Stimulated activated CD4-positive, alpha-beta T cell treated with anti-CD3 and anti-CD28 coated beads, TNF-alpha, amount 100 ng/mL, for 4 hours (primary cell): ENCODE results near the gene HIPK1.
"Not testable (repeated sequence)": the region's sequence is repeated elsewhere in the genome, so short reads cannot be mapped to it uniquely, and the experiment has no call there.

Experiments used
- DNase-seq, 3 experiments: peaks; one replicate each; pipeline ENCODE4 v3.0.0-alpha.2; 2020; ENCODE audit warnings: low read depth in 3 of 3

The HIPK1 gene

GRCh38 chr1:114011796-114012195 is 82.7 kb downstream of the HIPK1 start:
- no peak for DNase-seq

DNA sequence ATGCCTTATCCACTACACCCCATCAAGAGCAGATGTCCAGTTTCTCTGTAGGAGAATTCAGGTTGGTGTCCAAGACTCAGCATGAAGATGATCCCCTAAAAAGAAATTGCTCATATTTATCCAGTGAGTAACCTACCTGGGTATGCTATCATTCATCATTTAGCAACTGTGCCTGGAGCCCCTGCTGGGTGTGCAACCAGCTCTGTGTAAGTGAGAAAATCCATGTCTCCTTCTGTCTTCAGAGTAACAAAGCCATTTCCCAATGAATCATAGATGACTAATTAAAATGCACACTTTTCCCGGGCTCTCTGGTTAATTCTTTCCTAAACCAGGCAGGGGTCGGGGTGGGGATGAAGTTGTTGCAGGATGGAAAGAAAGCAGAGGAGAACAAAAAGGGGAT is 86.0 kb downstream of the HIPK1 start:
- no peak for DNase-seq

- not testable (repeated sequence) for DNase-seq
Observed at GRCh38 chr1:114019724-114020123, 90.6 kb downstream of the HIPK1 start.

DNA sequence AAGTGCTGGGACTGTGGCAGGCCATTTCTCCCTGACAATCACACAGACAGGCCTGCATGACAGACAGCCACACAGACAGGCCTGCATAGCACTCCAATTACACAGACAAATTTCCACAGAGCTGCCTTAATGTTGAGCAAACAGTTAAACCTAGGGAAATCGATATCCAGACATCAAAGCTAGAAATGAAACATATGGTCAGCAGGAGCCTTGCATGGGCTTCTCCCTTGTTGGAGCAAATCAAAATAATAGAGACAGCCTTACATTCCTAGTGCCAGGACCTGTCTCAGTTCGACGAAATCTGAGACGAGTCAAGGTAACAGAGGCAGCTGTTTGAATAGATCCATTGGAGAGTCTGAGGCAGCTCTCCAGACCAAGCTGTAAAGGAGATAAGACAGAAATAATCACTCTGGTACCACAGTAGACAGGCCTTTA is 92.6 kb downstream of the HIPK1 start:
- DNase-seq = no peak

DNA sequence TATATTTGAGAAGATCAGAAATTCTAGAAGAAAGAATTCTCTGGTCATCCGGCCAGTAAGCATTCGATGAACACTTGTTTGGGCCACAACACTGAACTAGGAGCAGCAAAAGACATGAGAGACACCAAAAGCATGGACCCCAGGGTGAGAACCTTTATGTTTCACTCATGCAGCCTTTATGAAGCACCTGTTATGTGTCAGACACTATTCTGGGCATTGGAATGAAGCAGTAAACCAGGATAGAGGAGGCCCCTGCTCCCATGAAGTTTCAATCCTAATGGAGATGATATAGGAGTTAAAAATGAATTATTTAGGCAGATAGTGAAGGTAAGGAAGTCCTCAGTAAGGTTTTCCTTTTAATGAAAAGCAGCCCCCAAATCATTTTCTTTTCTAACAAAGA is 93.8 kb downstream of the HIPK1 start:
- DNase-seq = no peak

DNA sequence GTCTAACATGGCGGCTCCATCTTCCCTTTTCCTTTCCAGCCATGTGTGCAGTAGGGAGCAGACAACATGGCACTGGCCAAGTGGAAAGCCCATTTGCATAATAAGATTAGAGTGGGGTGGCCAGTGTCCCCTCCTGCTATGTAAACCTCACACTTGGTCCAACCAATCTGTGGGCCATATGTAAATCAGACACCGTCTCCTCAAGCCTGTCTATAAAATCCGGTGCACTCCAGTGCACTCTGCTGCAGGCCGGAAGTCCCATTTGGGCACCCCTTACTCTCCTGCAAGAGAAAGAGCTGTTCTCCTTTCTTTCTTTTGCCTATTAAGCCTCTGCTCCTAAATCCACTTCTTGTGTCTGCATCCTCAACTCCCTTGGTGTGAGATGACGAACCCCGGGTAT is 94.3 kb downstream of the HIPK1 start:
- DNase-seq = no peak

GRCh38 chr1:114024049-114024448 is 94.9 kb downstream of the HIPK1 start:
- DNase-seq = no peak

- DNase-seq = no peak
Observed at GRCh38 chr1:114025609-114026401, 96.7 kb downstream of the HIPK1 start.

GRCh38 chr1:114026797-114027196 is 97.7 kb downstream of the HIPK1 start:
- no peak for DNase-seq
